ENCODE results near the gene FBF1. TPM values are rescaled to one million over a fixed set of nuclear protein-coding genes. Genes with fewer than 3 reads are reported as not detected.
A peak's percentile ranks its signal among the peaks of the same experiment; 100 is the strongest.

Gene FBF1
- total RNA-seq, 1 donor from 2014 or later = 5.1 TPM

- Histone ChIP-seq H3K4me3 (ENCODE audit: insufficient read depth, low read depth, low read length) (peak overlapping the region; percentile 74), H3K9ac (ENCODE audit: low read length) (peak overlapping the region; percentile 89)
Measured at GRCh38 chr17:75897160-75898019, 43.5 kb downstream of the FBF1 start.

DNA sequence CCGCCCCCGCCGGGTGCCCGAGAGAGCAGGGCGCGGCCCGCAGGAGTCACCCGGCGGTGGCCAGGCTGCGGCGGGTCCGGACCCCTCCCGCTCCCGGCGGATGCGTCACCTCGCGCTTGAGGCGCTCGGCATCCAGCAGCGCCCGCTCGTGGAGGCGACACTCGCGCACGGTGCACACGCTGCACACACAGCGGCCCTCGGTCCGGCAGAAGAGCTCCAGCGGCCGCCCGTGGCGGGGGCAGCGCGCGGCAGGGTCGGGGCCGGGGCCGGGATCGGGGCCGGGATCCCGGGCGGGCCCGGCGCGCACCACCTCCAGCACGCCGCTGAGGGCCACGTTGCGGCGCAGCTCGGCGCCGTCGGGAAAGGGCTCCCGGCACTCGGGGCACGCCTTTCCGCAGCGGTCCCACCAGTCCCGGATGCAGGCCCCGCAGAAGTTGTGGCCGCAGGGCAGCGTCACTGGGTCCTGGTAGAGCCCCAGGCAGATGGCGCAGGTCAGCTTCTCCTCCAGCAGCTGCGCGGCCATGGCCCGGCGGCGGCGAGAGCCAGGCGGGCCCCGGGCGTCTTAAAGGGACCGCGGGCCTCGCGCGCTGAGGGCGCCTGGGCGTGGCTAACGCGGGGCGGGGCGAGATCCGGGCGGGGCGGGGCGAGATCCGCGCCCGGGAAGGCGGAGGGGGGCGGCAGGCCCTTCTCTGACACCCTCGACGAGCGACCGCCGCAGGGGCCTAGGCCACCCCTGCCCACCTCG lies 44.3 kb downstream of the FBF1 start, which contains the start of gene TRIM65:
Gene TRIM65, minus strand, starts transcription at position 537 of the 745 bp plus-strand sequence. Its CDS starts 14 bp downstream, at position 523.
- DNase-seq (ENCODE audit: low read depth) = peak; percentile 51
- Histone ChIP-seq H3K27me3 (ENCODE audit: insufficient read depth, low read length) (no peaks in the 10 kb centered on the region), H3K4me3 (ENCODE audit: insufficient read depth, low read depth, low read length) (peak within 1 kb of the TSS; percentile 74), H2AFZ (ENCODE audit: low read depth, low read length) (peak within 1 kb of the TSS; percentile 92), H4K20me1 (ENCODE audit: insufficient read depth, low read length) (peaks cover 26% of the 10 kb centered on the region), H3K36me3 (ENCODE audit: insufficient read depth, low read length) (peaks cover 11% of the 10 kb centered on the region), H3K79me2 (ENCODE audit: insufficient read depth, low read length) (peaks cover 19% of the 10 kb centered on the region), H3K4me1 (ENCODE audit: insufficient read depth, low read length) (peaks cover 12% of the 10 kb centered on the region), H3K27ac (ENCODE audit: low read depth, low read length) (peak within 1 kb of the TSS; percentile 81), H3K4me2 (ENCODE audit: low read length) (peak within 1 kb of the TSS; percentile 84), H3K9ac (ENCODE audit: low read length) (peak within 1 kb of the TSS; percentile 89), H3K9me3 (ENCODE audit: insufficient read depth, low read depth, low read length) (no peaks in the 10 kb centered on the region)
- Mint-ChIP-seq H3K36me3 (ENCODE audit: low read depth, unreplicated experiment) (peaks cover 4% of the 10 kb centered on the region), H3K9me3 (ENCODE audit: unreplicated experiment) (no peaks in the 10 kb centered on the region), H3K27me3 (ENCODE audit: low read depth, unreplicated experiment) (no peaks in the 10 kb centered on the region), H3K27ac (ENCODE audit: unreplicated experiment) (peak within 1 kb of the TSS; percentile 91), H3K4me1 (ENCODE audit: low read depth, unreplicated experiment) (peaks cover 11% of the 10 kb centered on the region), H3K4me3 (ENCODE audit: unreplicated experiment) (peak within 1 kb of the TSS; percentile 87)
- no peak for FAIRE-seq
- no peak for TF ChIP-seq CTCF (IDR thresholded peaks at IDR 0.05; ENCODE audit: insufficient read depth, low read depth, low read length)
- no peak for TF ChIP-seq EZH2 (IDR thresholded peaks at IDR 0.05; ENCODE audit: insufficient read depth, low read length)

More at GRCh38 chr17:75897160-75898019, 43.5 kb downstream of the FBF1 start:
- no peak for FAIRE-seq
- H3K79me2 ChIP-seq (ENCODE audit: insufficient read depth, low read length) = peaks cover 19% of the 10 kb centered on the region
- peak overlapping the region; percentile 79 for H3K4me3 Mint-ChIP-seq (ENCODE audit: unreplicated experiment)
- peak overlapping the region; percentile 75 for H3K27ac Mint-ChIP-seq (ENCODE audit: unreplicated experiment)
- H4K20me1 ChIP-seq (ENCODE audit: insufficient read depth, low read length) = peaks cover 26% of the 10 kb centered on the region
- peaks cover 14% of the 10 kb centered on the region for H3K36me3 ChIP-seq (ENCODE audit: insufficient read depth, low read length)
- no peaks in the 10 kb centered on the region for H3K27me3 Mint-ChIP-seq (ENCODE audit: low read depth, unreplicated experiment)
- H2AFZ ChIP-seq (ENCODE audit: low read depth, low read length) = peak overlapping the region; percentile 65
- H3K36me3 Mint-ChIP-seq (ENCODE audit: low read depth, unreplicated experiment) = peaks cover 4% of the 10 kb centered on the region
- H3K27me3 ChIP-seq (ENCODE audit: insufficient read depth, low read length) = no peaks in the 10 kb centered on the region
- peaks cover 12% of the 10 kb centered on the region for H3K4me1 ChIP-seq (ENCODE audit: insufficient read depth, low read length)
- peaks cover 11% of the 10 kb centered on the region for H3K4me1 Mint-ChIP-seq (ENCODE audit: low read depth, unreplicated experiment)
- peak overlapping the region; percentile 84 for H3K4me2 ChIP-seq (ENCODE audit: low read length)
- H3K9me3 ChIP-seq (ENCODE audit: insufficient read depth, low read depth, low read length) = no peaks in the 10 kb centered on the region
- no peaks in the 10 kb centered on the region for H3K9me3 Mint-ChIP-seq (ENCODE audit: unreplicated experiment)
- peak overlapping the region; percentile 15 for H3K27ac ChIP-seq (ENCODE audit: low read depth, low read length)
- no peak for DNase-seq (ENCODE audit: low read depth)
- no peak for TF ChIP-seq EZH2 (IDR thresholded peaks at IDR 0.05; ENCODE audit: insufficient read depth, low read length)
- no peak for TF ChIP-seq CTCF (IDR thresholded peaks at IDR 0.05; ENCODE audit: insufficient read depth, low read depth, low read length)

Data from astrocyte (in vitro differentiated cells and primary cell).